PC-3 (cell line): ENCODE data around the gene ADAMTS6.

Experiments
- CTCF ChIP-seq: fragments of 300-600 bp; sonication (generic); conservative IDR thresholded peaks from 2 replicates; pipeline ENCODE4 v1.5.1; 2017; ENCODE audit warnings: antibody characterized with exemption, low read depth, mild to moderate bottlenecking, low read length
- EZH2 ChIP-seq: fragments of 300-600 bp; sonication (generic); IDR thresholded peaks from one replicate; pipeline ENCODE4 v1.6.1; 2017; ENCODE audit warnings: antibody characterized with exemption, mild to moderate bottlenecking, low read length; ENCODE audit not compliant: unreplicated experiment
- EZH2phosphoT487 ChIP-seq: fragments of 300-600 bp; sonication (generic); IDR thresholded peaks from 2 replicates; pipeline ENCODE4 v1.6.1; 2018; ENCODE audit warnings: mild to moderate bottlenecking, antibody characterized with exemption, low read length, borderline replicate concordance

DNA sequence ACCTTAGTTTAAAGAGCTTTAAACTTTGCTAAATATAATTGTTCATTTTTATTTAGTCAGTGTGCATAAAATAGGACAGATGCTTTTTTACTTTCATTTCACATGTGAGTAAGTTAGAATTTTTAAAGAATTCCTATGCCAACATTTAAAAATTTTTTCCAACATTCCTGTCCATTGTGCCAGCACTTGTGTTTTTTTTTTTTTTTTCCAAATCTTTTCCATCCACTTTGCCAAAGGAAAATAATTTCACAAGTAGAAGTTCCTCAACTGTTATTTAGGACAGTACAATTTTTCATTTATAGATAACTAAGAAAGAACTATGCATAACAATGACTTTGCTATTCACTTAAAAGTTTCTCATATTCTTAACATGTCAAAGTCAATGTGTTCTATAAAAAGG lies 189.5 kb downstream of the ADAMTS6 start:
- no peak for TF ChIP-seq CTCF
- TF ChIP-seq EZH2 = no peak
- no peak for TF ChIP-seq EZH2phosphoT487
